IPS-20b (cell line): ENCODE data around the gene KRT16.
"Not testable (repeated sequence)": the region's sequence is repeated elsewhere in the genome, so short reads cannot be mapped to it uniquely, and the experiment has no call there.

Experiments
- H3K27ac ChIP-seq: one replicate; pipeline ENCODE4 v1.5.1; 2013; ENCODE audit warnings: low read length
- H3K27me3 ChIP-seq: 2 replicates; pipeline ENCODE4 v1.6.1; 2013; ENCODE audit warnings: mild to moderate bottlenecking, low read length, inconsistent platforms; ENCODE audit not compliant: insufficient read depth
- H3K36me3 ChIP-seq: 2 replicates; pipeline ENCODE4 v1.6.1; 2013; ENCODE audit warnings: low read depth, mild to moderate bottlenecking, inconsistent platforms, low read length, moderate library complexity; ENCODE audit not compliant: insufficient read depth
- H3K4me1 ChIP-seq: 2 replicates; pipeline ENCODE4 v1.6.1; 2013; ENCODE audit warnings: mild to moderate bottlenecking, control low read depth, inconsistent platforms, low read length, moderate library complexity; ENCODE audit not compliant: insufficient read depth
- H3K4me3 ChIP-seq: 2 replicates; pipeline ENCODE4 v1.5.1; 2013; ENCODE audit warnings: mild to moderate bottlenecking, low read length, inconsistent platforms
- H3K9ac ChIP-seq: 2 replicates; pipeline ENCODE4 v1.6.1; 2013; ENCODE audit warnings: low read depth, mild to moderate bottlenecking, inconsistent platforms, low read length, moderate library complexity
- H3K9me3 ChIP-seq: 2 replicates; pipeline ENCODE4 v1.6.1; 2013; ENCODE audit warnings: mild to moderate bottlenecking, low read depth, low read length, inconsistent platforms; ENCODE audit not compliant: insufficient read depth

Gene KRT16

DNA sequence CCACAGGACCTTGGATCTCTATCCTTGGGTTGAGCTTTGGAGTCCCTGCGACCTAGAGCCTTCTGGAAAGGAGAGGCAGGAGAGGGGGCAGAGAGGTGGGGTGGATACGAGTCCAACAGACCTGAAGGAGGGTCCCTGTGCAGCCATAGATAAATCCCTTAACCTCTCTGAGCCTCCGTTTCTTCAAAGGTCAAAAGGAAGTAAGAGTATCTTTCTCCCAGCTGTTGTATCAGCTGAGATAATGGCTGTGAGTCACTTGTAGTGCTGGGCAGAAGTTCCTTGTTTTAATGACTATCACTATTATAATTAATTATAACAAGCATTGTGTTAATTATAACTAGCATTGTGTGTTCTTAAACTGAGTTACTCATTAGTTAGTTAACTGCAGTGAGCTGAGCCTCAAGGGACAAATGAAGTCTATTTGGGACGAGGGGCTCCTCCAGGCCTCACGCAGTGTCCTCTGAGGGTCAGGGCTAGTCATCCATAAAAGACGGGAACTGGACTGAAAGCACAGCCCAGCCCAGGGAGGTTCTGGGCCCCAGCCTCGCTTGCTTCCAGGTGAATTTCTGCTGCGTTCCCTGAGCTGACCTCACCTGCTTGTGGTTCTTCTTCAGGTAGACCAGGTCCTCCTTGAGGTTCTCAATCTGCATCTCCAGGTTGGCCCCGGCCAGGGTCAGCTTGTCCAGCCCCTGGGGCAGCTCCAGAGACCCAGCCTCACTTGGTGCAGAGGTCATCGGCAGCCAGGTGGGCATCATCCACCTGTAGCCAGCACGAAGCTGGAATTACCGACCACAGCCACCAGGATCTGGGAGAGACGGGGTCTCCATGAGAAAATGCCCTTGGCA, 17.5 kb upstream of the KRT16 start:
- Histone ChIP-seq H3K4me1 (0 out of 2 replicates have a peak, but pooled peaks cover 3% of the 10 kb centered on the region), H3K27me3 (no peaks in the 10 kb centered on the region), H3K27ac (no peak overlapping the region), H3K9me3 (no peaks in the 10 kb centered on the region), H3K9ac (no peak overlapping the region), H3K4me3 (no peak overlapping the region), H3K36me3 (no peaks in the 10 kb centered on the region)

GRCh38 chr17:41629316-41629715, 16.7 kb upstream of the KRT16 start:
- 0 out of 2 replicates have a peak, but pooled peaks cover 3% of the 10 kb centered on the region for H3K4me1 ChIP-seq
- no peaks in the 10 kb centered on the region for H3K36me3 ChIP-seq
- no peaks in the 10 kb centered on the region for H3K9me3 ChIP-seq
- no peak overlapping the region for H3K9ac ChIP-seq
- no peak overlapping the region for H3K4me3 ChIP-seq
- no peak overlapping the region for H3K27ac ChIP-seq
- H3K27me3 ChIP-seq = no peaks in the 10 kb centered on the region

DNA sequence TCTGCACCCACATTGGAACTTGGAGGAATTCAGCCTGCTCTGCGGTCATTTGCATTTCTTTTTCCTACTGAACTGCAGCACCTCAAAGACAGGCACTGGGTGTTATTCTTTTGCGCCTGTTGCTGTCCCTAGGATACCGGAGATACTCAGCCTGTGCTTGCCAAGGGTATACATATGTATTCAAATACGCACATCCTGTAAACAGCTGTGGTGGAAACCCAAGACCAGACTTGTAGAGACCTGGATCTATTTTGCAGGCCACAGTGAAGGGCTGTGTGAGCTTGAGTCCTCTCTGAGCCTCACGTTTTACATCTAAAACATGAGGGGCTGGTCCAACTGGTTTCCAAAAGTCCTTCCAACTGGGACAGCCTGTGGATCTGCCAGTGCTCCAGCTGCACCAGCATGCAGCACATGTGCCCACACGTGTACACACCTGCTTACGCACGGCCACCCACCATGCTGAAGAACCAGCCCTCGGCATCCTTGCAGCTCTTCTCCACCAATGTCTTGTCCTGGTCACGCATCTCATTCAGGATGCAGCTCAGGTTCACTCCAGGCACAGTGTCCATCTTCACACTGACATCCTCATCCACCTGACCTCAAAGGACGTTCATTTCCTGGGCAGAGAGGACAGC, 16.2 kb upstream of the KRT16 start:
- not testable (repeated sequence) for H3K9ac ChIP-seq, H3K27me3 ChIP-seq, H3K4me3 ChIP-seq

GRCh38 chr17:41628073-41628370, 15.5 kb upstream of the KRT16 start:
- H3K36me3 ChIP-seq, H3K27ac ChIP-seq, H3K4me1 ChIP-seq, H3K27me3 ChIP-seq, H3K9me3 ChIP-seq, H3K9ac ChIP-seq, H3K4me3 ChIP-seq: not testable (repeated sequence)

More for the DNA sequence above, 16.2 kb upstream of the KRT16 start:
- H3K27ac ChIP-seq, H3K36me3 ChIP-seq, H3K9me3 ChIP-seq, H3K4me1 ChIP-seq: not testable (repeated sequence)

DNA sequence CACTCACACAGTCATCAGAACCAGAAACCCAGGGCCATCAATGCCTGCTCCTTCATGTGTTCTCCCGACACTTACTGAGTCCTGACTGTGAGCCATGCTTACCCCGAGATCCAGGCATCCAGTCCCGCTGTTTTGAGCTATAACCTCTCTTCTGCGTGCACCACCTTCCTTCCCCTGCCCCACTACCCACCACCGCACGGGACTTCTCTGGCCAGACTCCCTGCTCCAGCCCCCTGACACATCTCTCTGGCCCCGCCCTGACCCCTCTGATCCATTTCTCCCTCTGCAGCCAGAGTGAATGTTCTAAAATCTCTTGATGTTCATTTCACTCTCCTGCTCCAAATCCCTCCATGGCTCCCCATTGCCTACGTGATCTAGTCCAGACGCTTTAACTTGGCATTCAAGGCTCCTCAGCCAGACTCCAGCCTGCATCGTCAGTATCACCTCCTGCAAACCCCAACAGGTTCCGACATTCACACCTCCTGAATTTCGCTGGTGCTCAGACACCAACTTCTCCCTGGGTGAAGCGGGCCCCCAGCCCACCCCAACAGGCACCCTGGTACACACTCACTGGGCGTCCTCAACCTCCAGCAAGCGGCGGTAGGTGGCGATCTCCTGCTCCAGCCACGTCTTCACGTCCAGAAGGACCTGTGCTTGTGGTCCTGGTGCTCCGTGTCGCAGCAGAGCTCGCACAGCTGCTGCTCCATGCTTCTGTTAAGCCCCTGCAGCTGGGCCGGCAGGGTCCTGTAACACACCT, 14.9 kb upstream of the KRT16 start:
- H3K4me1 ChIP-seq = 0 out of 2 replicates have a peak, but pooled peaks cover 3% of the 10 kb centered on the region
- no peaks in the 10 kb centered on the region for H3K9me3 ChIP-seq
- H3K4me3 ChIP-seq = no peak overlapping the region
- no peaks in the 10 kb centered on the region for H3K27me3 ChIP-seq
- no peak overlapping the region for H3K27ac ChIP-seq
- no peaks in the 10 kb centered on the region for H3K36me3 ChIP-seq
- H3K9ac ChIP-seq = no peak overlapping the region

- not testable (repeated sequence) for H3K27me3 ChIP-seq, H3K36me3 ChIP-seq, H3K4me3 ChIP-seq, H3K27ac ChIP-seq, H3K9ac ChIP-seq, H3K9me3 ChIP-seq, H3K4me1 ChIP-seq
Observed at GRCh38 chr17:41626914-41627295, 14.3 kb upstream of the KRT16 start.

DNA sequence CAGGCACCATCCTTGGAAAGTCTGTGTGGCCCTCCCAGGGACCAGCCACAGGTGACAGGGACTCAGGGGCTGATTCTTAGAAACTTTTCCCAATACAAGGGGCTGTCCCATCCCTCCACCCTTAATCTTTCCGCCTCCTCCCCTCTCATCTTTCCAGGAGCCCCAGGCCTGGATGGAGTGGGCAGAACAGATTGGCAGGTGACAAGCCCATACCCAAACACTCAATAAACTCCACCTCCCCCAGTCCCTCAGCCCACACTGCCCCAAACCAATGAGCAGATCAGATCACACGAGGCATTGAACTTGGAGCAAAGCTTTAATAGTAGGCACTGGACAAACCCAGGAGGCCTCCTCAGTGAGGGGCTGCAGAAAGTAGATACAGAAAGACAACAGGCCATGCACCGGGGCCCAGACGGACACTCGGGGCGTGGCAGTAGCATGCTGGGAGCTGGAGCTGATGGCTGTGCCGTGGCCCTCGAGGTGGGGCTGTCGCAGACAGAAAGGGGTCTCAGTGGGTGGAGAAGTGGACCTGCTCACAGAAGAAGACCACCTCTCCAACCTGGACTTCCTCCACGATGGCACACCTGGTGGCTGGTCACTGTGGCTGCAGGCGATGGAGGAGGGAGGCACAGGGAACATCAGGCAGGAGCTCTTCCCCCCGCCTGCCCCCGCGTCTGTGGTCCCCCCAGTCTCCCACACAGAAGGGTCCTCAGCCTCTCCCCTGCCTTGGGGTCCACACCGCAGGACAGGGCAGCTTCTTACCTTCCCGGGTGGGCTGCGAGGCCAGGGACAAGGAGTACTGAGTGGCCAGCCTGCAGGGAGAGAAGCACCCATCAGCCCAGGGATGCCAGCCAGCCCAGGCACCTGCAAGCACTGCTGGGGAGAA, 13.7 kb upstream of the KRT16 start:
- H3K9ac ChIP-seq, H3K36me3 ChIP-seq, H3K4me3 ChIP-seq, H3K9me3 ChIP-seq, H3K27ac ChIP-seq, H3K4me1 ChIP-seq, H3K27me3 ChIP-seq: not testable (repeated sequence)

GRCh38 chr17:41625602-41626001, 13.0 kb upstream of the KRT16 start:
- Histone ChIP-seq H3K4me3 (no peak overlapping the region), H3K27me3 (no peaks in the 10 kb centered on the region), H3K36me3 (no peaks in the 10 kb centered on the region), H3K9ac (no peak overlapping the region), H3K4me1 (0 out of 2 replicates have a peak, but pooled peaks cover 3% of the 10 kb centered on the region), H3K27ac (no peak overlapping the region), H3K9me3 (no peaks in the 10 kb centered on the region)

DNA sequence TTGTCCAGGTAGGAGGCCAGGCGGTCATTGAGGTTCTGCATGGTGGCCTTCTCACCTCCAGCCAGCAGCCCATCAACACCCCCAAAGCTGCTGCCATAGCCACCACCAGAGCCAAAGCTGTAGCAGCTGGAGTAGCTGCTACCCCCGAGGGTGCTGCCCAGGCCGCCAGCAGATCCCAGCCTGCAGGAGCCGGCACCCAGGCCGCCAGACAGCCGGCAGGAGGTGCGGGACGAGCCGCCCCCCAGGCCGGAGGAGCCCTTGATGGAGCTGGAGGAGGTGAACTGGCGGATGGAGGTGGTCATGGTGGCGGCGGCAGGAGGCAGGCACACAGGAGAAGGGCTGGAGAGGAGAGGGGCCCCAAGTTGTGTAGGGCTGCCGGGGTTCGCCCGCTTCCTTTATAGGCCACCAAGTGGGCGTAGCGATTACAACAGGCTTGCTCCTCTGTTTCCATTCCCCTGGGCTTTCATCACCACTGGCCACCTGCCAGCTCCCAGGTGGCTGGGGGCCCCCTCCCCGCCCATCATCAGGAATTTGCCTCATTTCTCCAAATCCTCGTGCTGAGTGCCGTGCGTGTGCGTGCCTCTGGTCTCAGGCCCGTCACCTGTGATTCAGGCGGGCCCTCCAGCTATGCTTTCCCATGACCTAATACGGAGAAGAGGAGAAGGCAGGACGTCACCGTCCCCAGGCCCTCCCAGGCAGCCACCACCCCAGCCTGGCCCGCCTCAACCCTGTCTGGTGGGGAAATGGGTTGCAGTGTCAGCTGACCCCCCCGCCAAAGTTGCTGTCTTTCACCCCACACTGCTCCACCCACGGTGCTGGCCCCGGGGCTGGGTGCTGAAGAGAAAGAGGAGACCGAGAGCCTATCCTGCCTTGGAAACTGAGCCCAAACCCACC, 11.9 kb upstream of the KRT16 start, which contains the start of gene KRT17:
Gene KRT17, minus strand, starts transcription at position 368 of the 894 bp plus-strand sequence. Its CDS starts 66 bp downstream, at position 302.
- Histone ChIP-seq H3K9ac (no peak within 1 kb of the TSS), H3K4me3 (no peak within 1 kb of the TSS)

DNA sequence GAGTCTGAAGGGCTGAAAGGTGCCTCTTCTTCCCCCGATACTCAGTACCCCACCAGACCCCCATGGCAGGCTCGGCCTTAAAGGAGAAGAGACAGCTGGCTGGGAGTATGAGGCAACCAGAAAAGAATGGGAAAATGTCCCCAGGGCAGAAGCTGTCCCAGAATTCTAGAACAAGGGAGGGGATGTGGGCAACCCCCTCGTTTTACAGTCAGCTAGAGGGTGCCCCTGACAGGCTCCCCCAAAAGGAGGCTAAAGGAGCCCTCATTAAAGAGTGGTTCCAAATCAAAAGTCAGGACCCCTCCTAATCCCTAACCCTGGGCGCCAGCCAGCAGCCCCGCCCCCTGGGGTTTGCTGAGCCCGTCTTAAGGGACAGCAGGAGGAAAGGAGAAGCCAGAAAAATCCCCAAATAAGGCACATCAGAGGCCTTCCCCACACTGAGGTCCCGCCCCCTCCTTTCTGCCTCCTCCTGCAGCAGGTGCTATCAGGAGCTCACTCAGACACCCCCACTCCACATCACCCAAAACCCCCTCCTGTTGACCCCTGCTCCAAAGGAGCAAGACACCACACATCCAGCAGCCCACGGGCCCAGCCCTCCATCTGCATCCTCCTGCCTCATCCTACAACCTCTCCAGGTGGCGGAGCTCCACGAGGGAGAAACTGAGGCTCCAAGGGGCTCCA, 10.8 kb upstream of the KRT16 start:
- not testable (repeated sequence) for H3K27ac ChIP-seq, H3K4me3 ChIP-seq

More for the DNA sequence above, 11.9 kb upstream of the KRT16 start, which contains the start of gene KRT17:
- Histone ChIP-seq H3K36me3 (no peaks in the 10 kb centered on the region), H3K9me3 (no peaks in the 10 kb centered on the region), H3K27ac (no peak within 1 kb of the TSS), H3K27me3 (no peaks in the 10 kb centered on the region), H3K4me1 (0 out of 2 replicates have a peak, but pooled peaks cover 3% of the 10 kb centered on the region)

More for the DNA sequence above, 10.8 kb upstream of the KRT16 start:
- H3K36me3 ChIP-seq, H3K27me3 ChIP-seq, H3K9me3 ChIP-seq, H3K4me1 ChIP-seq, H3K9ac ChIP-seq: not testable (repeated sequence)
